Cardiac septum (tissue), 1 donor: ENCODE measurements around the gene STARD13. TPM values are rescaled to one million over a fixed set of nuclear protein-coding genes. Genes with fewer than 3 reads are reported as not detected.
"Not testable (repeated sequence)": the region's sequence is repeated elsewhere in the genome, so short reads cannot be mapped to it uniquely, and the experiment has no call there.

Source experiments
- DNase-seq: peaks from one replicate; pipeline ENCODE4 v3.0.0-alpha.2; 2020; ENCODE audit warnings: low spot score
- intact Hi-C: fragments of 100-400 bp; cut with DNase I; formaldehyde crosslinking; loops from one replicate; pipeline ENCODE4 v1.14.0; 2022
- total RNA-seq: library from RNA; stranded (reverse); fragmentation: NEBNext Ultra II Directional; extraction: Animal tissue kit (Norgen Biotek cat#: 25700); gene quantifications from one replicate; pipeline ENCODE4 v1.2.1, GENCODE V29; 2021
- donor health status: DM: no; HTN: no; CAD: no.

STARD13 gene
- total RNA-seq, 1 donor from 2014 or later: 26.9 TPM

GRCh38 chr13:33168321-33168960 lies 117.1 kb downstream of the STARD13 start:
- intact Hi-C loops: no loop called here

GRCh38 chr13:33167491-33167890 lies 118.1 kb downstream of the STARD13 start:
- intact Hi-C loops: no loop called here
- no peak for DNase-seq

More at GRCh38 chr13:33168321-33168960, 117.1 kb downstream of the STARD13 start:
- DNase-seq: no peak

- no peak for DNase-seq
- intact Hi-C loops: no loop called here
These were observed 119.8 kb downstream of the STARD13 start for GRCh38 chr13:33165787-33166186.

- no peak for DNase-seq
- intact Hi-C loops: no loop called here
These were observed 121.2 kb downstream of the STARD13 start for GRCh38 chr13:33164331-33164730.

- intact Hi-C loops, DNase-seq: not testable (repeated sequence)
These were observed 122.8 kb downstream of the STARD13 start for GRCh38 chr13:33162725-33163124.

GRCh38 chr13:33158816-33159215 lies 126.7 kb downstream of the STARD13 start:
- intact Hi-C loops: no loop called here
- DNase-seq: no peak

- intact Hi-C loops: no loop called here
These were observed 127.3 kb downstream of the STARD13 start for GRCh38 chr13:33158271-33158670.

GRCh38 chr13:33154911-33155310 lies 130.6 kb downstream of the STARD13 start:
- intact Hi-C loops: loop anchor here (5.0 kb wide), 1 partner anchor 42 kb away; no protein-coding TSS in a partner anchor
- DNase-seq: no peak

More at GRCh38 chr13:33158271-33158670, 127.3 kb downstream of the STARD13 start:
- no peak for DNase-seq

- intact Hi-C loops: loop anchor here (5.0 kb wide), 1 partner anchor 44 kb away; no protein-coding TSS in a partner anchor
These were observed 131.8 kb downstream of the STARD13 start for GRCh38 chr13:33153421-33154404.

GRCh38 chr13:33152389-33152788 lies 133.2 kb downstream of the STARD13 start:
- DNase-seq: no peak
- intact Hi-C loops: loop anchor here (5.0 kb wide), 1 partner anchor 45 kb away; no protein-coding TSS in a partner anchor

More at GRCh38 chr13:33153421-33154404, 131.8 kb downstream of the STARD13 start:
- DNase-seq: no peak

- intact Hi-C loops: loop anchor here (5.0 kb wide), 1 partner anchor 47 kb away; no protein-coding TSS in a partner anchor
- no peak for DNase-seq
These were observed 134.9 kb downstream of the STARD13 start for GRCh38 chr13:33150662-33151061.

GRCh38 chr13:33150126-33150525 lies 135.4 kb downstream of the STARD13 start:
- DNase-seq: no peak
- intact Hi-C loops: loop anchor here (5.0 kb wide), 1 partner anchor 47 kb away; no protein-coding TSS in a partner anchor

- no peak for DNase-seq
- intact Hi-C loops: no loop called here
These were observed 137.7 kb downstream of the STARD13 start for GRCh38 chr13:33147832-33148231.

- intact Hi-C loops: no loop called here
- DNase-seq: no peak
These were observed 138.5 kb downstream of the STARD13 start for GRCh38 chr13:33146843-33147611.

GRCh38 chr13:33145667-33146066 lies 139.9 kb downstream of the STARD13 start:
- no peak for DNase-seq
- intact Hi-C loops: no loop called here

- intact Hi-C loops: no loop called here
These were observed 141.2 kb downstream of the STARD13 start for GRCh38 chr13:33144358-33144784.

GRCh38 chr13:33139780-33140535 lies 145.6 kb downstream of the STARD13 start:
- DNase-seq: no peak
- intact Hi-C loops: no loop called here

More at GRCh38 chr13:33144358-33144784, 141.2 kb downstream of the STARD13 start:
- no peak for DNase-seq

- DNase-seq: no peak
- intact Hi-C loops: no loop called here
These were observed 146.4 kb downstream of the STARD13 start for GRCh38 chr13:33139184-33139583.

- intact Hi-C loops: no loop called here
- no peak for DNase-seq
These were observed 147.1 kb downstream of the STARD13 start for GRCh38 chr13:33138441-33138840.
